Astrocyte (in vitro differentiated cells and primary cell): Measurements from ENCODE around the gene EZH1.

ENCODE experiments used
- CTCF ChIP-seq: IDR thresholded peaks from 2 replicates; pipeline ENCODE4 v1.5.1; 2011; ENCODE audit warnings: low read depth, mild to moderate bottlenecking, inconsistent platforms, low read length, moderate library complexity; ENCODE audit not compliant: insufficient read depth
- EZH2 ChIP-seq: IDR thresholded peaks from 2 replicates; pipeline ENCODE4 v1.6.1; 2012; ENCODE audit warnings: mild to moderate bottlenecking, low read length, inconsistent platforms; ENCODE audit not compliant: insufficient read depth

- TF ChIP-seq CTCF (no peak), EZH2 (no peak)
Observed at GRCh38 chr17:42781639-42782165, 36.9 kb upstream of the EZH1 start.
